HCT116 (cell line): Measurements from ENCODE around the gene ATG16L1. TPM values are rescaled to one million over a fixed set of nuclear protein-coding genes. Genes with fewer than 3 reads are reported as not detected.

Experiments used
- ATAC-seq: fragments of 200-7000 bp; cut with Tn5 transposase; 2 replicates; pipeline ENCODE4 v1.9.1; 2020; ENCODE audit warnings: mild to moderate bottlenecking, moderate library complexity
- BruUV-seq: library from RNA; stranded (reverse); fragments of 400-500 nt; replicated peaks from 2 replicates; lab custom pipeline; 2021; lab: Mats Ljungman, UMichigan
- CTCF ChIA-PET: fragments of 300-600 bp; sonication (Branson Sonifier 250); formaldehyde crosslinking; loops from one replicate; lab custom pipeline; 2021; ENCODE audit warnings: antibody characterized with exemption; lab: Charles Lee
- POLR2A ChIA-PET: fragments of 300-600, 350-600 bp; sonication (Branson Sonifier 250); formaldehyde crosslinking; loops from one replicate; lab custom pipeline; 2021; ENCODE audit warnings: antibody characterized with exemption; lab: Charles Lee
- RAD21 ChIA-PET, 2 experiments: fragments of 300-600 bp; sonication (Branson Sonifier 250); formaldehyde crosslinking; loops; one replicate each; lab custom pipeline; 2023; ENCODE audit warnings: low total read pairs in 2 of 2; ENCODE audit not compliant: uncharacterized antibody in 2 of 2, unreplicated experiment in 2 of 2, low non-redundant PET in 1 of 2; lab: Charles Lee
- DNase-seq: peaks from one replicate; pipeline ENCODE4 v3.0.0-alpha.2; 2010; ENCODE audit warnings: low read depth, low spot score
- H2AFZ ChIP-seq: fragments of 200-600 bp; shearing (Covaris generic), sonication (generic); 2 replicates; pipeline ENCODE4 v1.6.1; 2017; ENCODE audit warnings: low read depth, mixed run types, mixed read lengths, antibody characterized with exemption, low read length; ENCODE audit not compliant: poor library complexity, severe bottlenecking
- H3K27ac ChIP-seq: 2 replicates; pipeline ENCODE4 v1.5.1; 2012; ENCODE audit warnings: low read depth, low read length
- H3K27me3 ChIP-seq: fragments of 200-600 bp; sonication (generic); 2 replicates; pipeline ENCODE4 v1.6.1; 2016; ENCODE audit warnings: mixed run types, low read length, mixed read lengths; ENCODE audit not compliant: insufficient read depth
- H3K36me3 ChIP-seq, 2 experiments: fragments of 200-500 bp in 1 of 2; fragments of 200-600 bp in 1 of 2; sonication (Bioruptor generic) in 1 of 2; sonication (generic) in 1 of 2; 2 replicates each; pipeline versions ENCODE4 v1.5.1 to v1.6.1; 2014 to 2016; ENCODE audit warnings: low read length in 2 of 2, inconsistent platforms in 1 of 2, mixed read lengths in 1 of 2, mixed run types in 1 of 2; ENCODE audit not compliant: insufficient read depth in 2 of 2, control insufficient read depth in 1 of 2
- H3K4me1 ChIP-seq, 2 experiments: fragments of 200-600 bp in 1 of 2; sonication (generic) in 1 of 2; 2 replicates each; pipeline versions ENCODE4 v1.5.1 to v1.6.1; 2012 to 2017; ENCODE audit warnings: low read length in 2 of 2, inconsistent platforms in 1 of 2, mild to moderate bottlenecking in 1 of 2, mixed read lengths in 1 of 2, mixed run types in 1 of 2, moderate library complexity in 1 of 2; ENCODE audit not compliant: insufficient read depth in 2 of 2, control insufficient read depth in 1 of 2
- H3K4me2 ChIP-seq: fragments of 200-600 bp; sonication (generic); 2 replicates; pipeline ENCODE4 v1.6.1; 2017; ENCODE audit warnings: mixed run types, low read length, mixed read lengths
- H3K4me3 ChIP-seq, 2 experiments: fragments of 200-600 bp in 1 of 2; sonication (generic) in 1 of 2; replicated peaks in 1 of 2; 2 replicates each; pipeline ENCODE4 v1.5.1; 2011 to 2016; ENCODE audit warnings: low read length in 2 of 2, control low read depth in 1 of 2, low read depth in 1 of 2, mild to moderate bottlenecking in 1 of 2, mixed read lengths in 1 of 2, mixed run types in 1 of 2
- H3K79me2 ChIP-seq: fragments of 200-600 bp; sonication (generic); 2 replicates; pipeline ENCODE4 v1.6.1; 2017; ENCODE audit warnings: mild to moderate bottlenecking, mixed run types, low read length, moderate library complexity, mixed read lengths; ENCODE audit not compliant: insufficient read depth
- H3K9ac ChIP-seq: fragments of 200-600 bp; sonication (generic); 2 replicates; pipeline ENCODE4 v1.6.1; 2016; ENCODE audit warnings: low read length, mixed read lengths
- H3K9me2 ChIP-seq: fragments of 200-600 bp; sonication (generic), shearing (Covaris generic); 2 replicates; pipeline ENCODE4 v1.6.1; 2017; ENCODE audit warnings: mixed run types, mild to moderate bottlenecking, moderate library complexity; ENCODE audit not compliant: insufficient read depth
- H3K9me3 ChIP-seq, 2 experiments: fragments of 200-500 bp in 1 of 2; fragments of 200-600 bp in 1 of 2; sonication (Bioruptor generic) in 1 of 2; sonication (generic) in 1 of 2; 2 replicates each; pipeline ENCODE4 v1.6.1; 2014 to 2017; ENCODE audit warnings: low read length in 2 of 2, mixed read lengths in 2 of 2, inconsistent platforms in 1 of 2, low read depth in 1 of 2, mild to moderate bottlenecking in 1 of 2, mixed run types in 1 of 2, moderate library complexity in 1 of 2; ENCODE audit not compliant: control insufficient read depth in 1 of 2, insufficient read depth in 1 of 2
- H4K20me1 ChIP-seq: fragments of 200-600 bp; sonication (generic), shearing (Covaris generic); 2 replicates; pipeline ENCODE4 v1.6.1; 2017; ENCODE audit warnings: mixed run types, mild to moderate bottlenecking, moderate library complexity; ENCODE audit not compliant: insufficient read depth
- CBX3 ChIP-seq: IDR thresholded peaks from 2 replicates; pipeline ENCODE4 v1.6.1; 2012; ENCODE audit warnings: low read depth
- CEBPB ChIP-seq: IDR thresholded peaks from 2 replicates; pipeline ENCODE4 v1.6.1; 2012; ENCODE audit warnings: low read depth
- EGR1 ChIP-seq: IDR thresholded peaks from 2 replicates; pipeline ENCODE4 v1.6.1; 2012; ENCODE audit warnings: low read depth
- EZH2phosphoT487 ChIP-seq: fragments of 200-600 bp; IDR thresholded peaks from 2 replicates; pipeline ENCODE4 v1.6.1; 2018; ENCODE audit warnings: antibody characterized with exemption, borderline replicate concordance
- POLR2AphosphoS5 ChIP-seq: IDR thresholded peaks from 2 replicates; pipeline ENCODE4 v1.6.1; 2011; ENCODE audit warnings: mild to moderate bottlenecking, low read depth, low read length, moderate library complexity
- RAD21 ChIP-seq: IDR thresholded peaks from 2 replicates; pipeline ENCODE4 v1.6.1; 2012; ENCODE audit warnings: low read depth, mild to moderate bottlenecking
- SP1 ChIP-seq: IDR thresholded peaks from 2 replicates; pipeline ENCODE4 v1.6.1; 2012; ENCODE audit warnings: low read depth
- SRF ChIP-seq: IDR thresholded peaks from 2 replicates; pipeline ENCODE4 v1.6.1; 2012; ENCODE audit warnings: low read depth
- TCF7L2 ChIP-seq: IDR thresholded peaks from 2 replicates; pipeline ENCODE4 v1.7.0; 2011; ENCODE audit warnings: borderline replicate concordance, inconsistent platforms; ENCODE audit not compliant: insufficient read depth, insufficient read length; ENCODE audit errors: extremely low read depth
- ZNF274 ChIP-seq: fragments of 200-500 bp; sonication (Bioruptor generic); IDR thresholded peaks from 2 replicates; pipeline ENCODE4 v1.6.1; 2014; ENCODE audit warnings: mild to moderate bottlenecking, low read depth, low read length, inconsistent platforms
- intact Hi-C: fragments of 100-400 bp; cut with micrococcal nuclease; formaldehyde crosslinking; loops from 2 replicates; pipeline ENCODE4 v1.10.0; 2022
- total RNA-seq: library from RNA; stranded (reverse); gene quantifications from one replicate; pipeline ENCODE4 v1.2.1, GENCODE V29; 2021; ENCODE audit not compliant: unreplicated experiment
- TF ChIP-seq, protein P1 (sequence below): IDR thresholded peaks from 2 replicates; pipeline ENCODE4 v1.6.1; 2012; ENCODE audit warnings: low read depth

The ATG16L1 gene
- total RNA-seq, 1 experiment from 2014 or later: 43.4 TPM

DNA sequence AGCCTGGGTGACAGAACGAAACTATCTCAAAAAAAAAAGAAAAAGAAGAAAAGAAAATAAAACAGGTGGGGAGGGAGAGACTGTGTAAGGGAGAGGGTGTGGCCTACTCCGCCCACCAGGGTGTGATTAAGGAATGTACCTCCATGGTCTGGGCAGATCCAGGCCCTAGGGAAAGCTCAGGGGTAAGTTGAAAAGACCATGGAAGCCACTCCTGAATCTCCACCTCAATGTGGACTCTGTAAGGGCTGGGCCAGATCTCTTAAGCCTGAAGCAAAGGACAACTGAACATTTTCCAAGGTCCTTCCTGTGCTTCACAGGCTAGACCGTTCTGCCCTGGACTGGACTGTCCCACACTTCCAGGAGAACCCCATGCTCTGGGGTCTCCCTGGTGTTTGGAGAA, 9.7 kb upstream of the ATG16L1 start:
- H3K4me1 ChIP-seq: peaks cover 17 to 38% of the 10 kb centered on the region in 2 experiments
- TF ChIP-seq EGR1 (peak; percentile 50; the same call in 1 of the 2 replicates), POLR2AphosphoS5 (no peak)
- TF ChIP-seq, all 23 proteins: peak for 1
- Histone ChIP-seq H3K9ac (no peak overlapping the region), H3K9me3 (no peaks in the 10 kb centered on the region), H2AFZ (peak overlapping the region; percentile 93), H3K27me3 (no peaks in the 10 kb centered on the region), H3K4me3 (no peak overlapping the region), H3K9me2 (no peaks in the 10 kb centered on the region), H3K4me2 (peak overlapping the region; percentile 46), H4K20me1 (no peaks in the 10 kb centered on the region), H3K36me3 (no peaks in the 10 kb centered on the region), H3K79me2 (no peaks in the 10 kb centered on the region), H3K27ac (no peak overlapping the region)
- peak; percentile 67 for ATAC-seq
- RAD21 ChIA-PET: no interaction called here
- BruUV-seq: no TSS peak
- CTCF ChIA-PET: no interaction called here
- no peak for DNase-seq
- POLR2A ChIA-PET: no interaction called here
- intact Hi-C loops: no loop called here

- no TSS peak for BruUV-seq
- ChIA-PET RAD21 (no interaction called here), CTCF (no interaction called here), POLR2A (no interaction called here)
- Histone ChIP-seq H3K9me2 (no peaks in the 10 kb centered on the region), H3K4me2 (peak overlapping the region; percentile 46), H3K4me1 (peaks cover 23 to 44% of the 10 kb centered on the region in 2 experiments), H3K27me3 (no peaks in the 10 kb centered on the region), H3K36me3 (no peaks in the 10 kb centered on the region), H4K20me1 (no peaks in the 10 kb centered on the region), H3K9me3 (no peaks in the 10 kb centered on the region), H3K27ac (no peak overlapping the region), H3K9ac (no peak overlapping the region), H3K79me2 (no peaks in the 10 kb centered on the region), H2AFZ (peak overlapping the region; percentile 93), H3K4me3 (no peak overlapping the region)
- TF ChIP-seq SP1 (no peak), EGR1 (no peak), TCF7L2 (no peak), CBX3 (no peak), CEBPB (no peak), EZH2phosphoT487 (no peak), ZNF274 (no peak), SRF (no peak), RAD21 (no peak)
- TF ChIP-seq, protein P1, sequence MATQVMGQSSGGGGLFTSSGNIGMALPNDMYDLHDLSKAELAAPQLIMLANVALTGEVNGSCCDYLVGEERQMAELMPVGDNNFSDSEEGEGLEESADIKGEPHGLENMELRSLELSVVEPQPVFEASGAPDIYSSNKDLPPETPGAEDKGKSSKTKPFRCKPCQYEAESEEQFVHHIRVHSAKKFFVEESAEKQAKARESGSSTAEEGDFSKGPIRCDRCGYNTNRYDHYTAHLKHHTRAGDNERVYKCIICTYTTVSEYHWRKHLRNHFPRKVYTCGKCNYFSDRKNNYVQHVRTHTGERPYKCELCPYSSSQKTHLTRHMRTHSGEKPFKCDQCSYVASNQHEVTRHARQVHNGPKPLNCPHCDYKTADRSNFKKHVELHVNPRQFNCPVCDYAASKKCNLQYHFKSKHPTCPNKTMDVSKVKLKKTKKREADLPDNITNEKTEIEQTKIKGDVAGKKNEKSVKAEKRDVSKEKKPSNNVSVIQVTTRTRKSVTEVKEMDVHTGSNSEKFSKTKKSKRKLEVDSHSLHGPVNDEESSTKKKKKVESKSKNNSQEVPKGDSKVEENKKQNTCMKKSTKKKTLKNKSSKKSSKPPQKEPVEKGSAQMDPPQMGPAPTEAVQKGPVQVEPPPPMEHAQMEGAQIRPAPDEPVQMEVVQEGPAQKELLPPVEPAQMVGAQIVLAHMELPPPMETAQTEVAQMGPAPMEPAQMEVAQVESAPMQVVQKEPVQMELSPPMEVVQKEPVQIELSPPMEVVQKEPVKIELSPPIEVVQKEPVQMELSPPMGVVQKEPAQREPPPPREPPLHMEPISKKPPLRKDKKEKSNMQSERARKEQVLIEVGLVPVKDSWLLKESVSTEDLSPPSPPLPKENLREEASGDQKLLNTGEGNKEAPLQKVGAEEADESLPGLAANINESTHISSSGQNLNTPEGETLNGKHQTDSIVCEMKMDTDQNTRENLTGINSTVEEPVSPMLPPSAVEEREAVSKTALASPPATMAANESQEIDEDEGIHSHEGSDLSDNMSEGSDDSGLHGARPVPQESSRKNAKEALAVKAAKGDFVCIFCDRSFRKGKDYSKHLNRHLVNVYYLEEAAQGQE: no peak
- no peak for DNase-seq
- no peak for ATAC-seq
- intact Hi-C loops: no loop called here
These were observed 9.1 kb upstream of the ATG16L1 start for GRCh38 chr2:233242231-233242927.
